ENCODE data around the gene ZRANB2.

Gene ZRANB2

DNA sequence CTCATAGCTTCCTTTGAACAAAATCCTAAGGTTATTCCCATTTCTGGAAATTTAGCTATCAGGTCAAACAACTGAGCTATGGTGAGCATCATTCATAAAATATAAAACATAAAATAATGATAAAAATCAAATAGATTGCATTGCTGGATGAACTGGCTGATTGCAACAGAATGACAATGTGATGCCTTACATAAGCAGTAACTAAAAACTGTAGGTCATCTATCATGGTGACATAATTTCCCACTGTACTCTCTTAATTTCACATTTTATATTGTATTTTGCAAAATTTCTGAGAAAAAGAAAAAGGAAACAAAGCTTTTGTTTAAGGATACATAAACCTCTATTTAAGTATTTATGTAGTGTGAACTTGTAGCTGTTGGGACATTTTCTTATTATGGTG, 37.8 kb downstream of the ZRANB2 start:
- DNase-seq (ENCODE audit: low read depth) = no peak
- TF ChIP-seq, protein P1, sequence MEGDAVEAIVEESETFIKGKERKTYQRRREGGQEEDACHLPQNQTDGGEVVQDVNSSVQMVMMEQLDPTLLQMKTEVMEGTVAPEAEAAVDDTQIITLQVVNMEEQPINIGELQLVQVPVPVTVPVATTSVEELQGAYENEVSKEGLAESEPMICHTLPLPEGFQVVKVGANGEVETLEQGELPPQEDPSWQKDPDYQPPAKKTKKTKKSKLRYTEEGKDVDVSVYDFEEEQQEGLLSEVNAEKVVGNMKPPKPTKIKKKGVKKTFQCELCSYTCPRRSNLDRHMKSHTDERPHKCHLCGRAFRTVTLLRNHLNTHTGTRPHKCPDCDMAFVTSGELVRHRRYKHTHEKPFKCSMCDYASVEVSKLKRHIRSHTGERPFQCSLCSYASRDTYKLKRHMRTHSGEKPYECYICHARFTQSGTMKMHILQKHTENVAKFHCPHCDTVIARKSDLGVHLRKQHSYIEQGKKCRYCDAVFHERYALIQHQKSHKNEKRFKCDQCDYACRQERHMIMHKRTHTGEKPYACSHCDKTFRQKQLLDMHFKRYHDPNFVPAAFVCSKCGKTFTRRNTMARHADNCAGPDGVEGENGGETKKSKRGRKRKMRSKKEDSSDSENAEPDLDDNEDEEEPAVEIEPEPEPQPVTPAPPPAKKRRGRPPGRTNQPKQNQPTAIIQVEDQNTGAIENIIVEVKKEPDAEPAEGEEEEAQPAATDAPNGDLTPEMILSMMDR (conservative IDR thresholded peaks at IDR 0.05; ENCODE audit: control insufficient read depth, insufficient read depth, low read depth, low read length) = no peak
- H3K4me3 ChIP-seq (ENCODE audit: control insufficient read depth, low read depth, low read length) = no peak overlapping the region

DNA sequence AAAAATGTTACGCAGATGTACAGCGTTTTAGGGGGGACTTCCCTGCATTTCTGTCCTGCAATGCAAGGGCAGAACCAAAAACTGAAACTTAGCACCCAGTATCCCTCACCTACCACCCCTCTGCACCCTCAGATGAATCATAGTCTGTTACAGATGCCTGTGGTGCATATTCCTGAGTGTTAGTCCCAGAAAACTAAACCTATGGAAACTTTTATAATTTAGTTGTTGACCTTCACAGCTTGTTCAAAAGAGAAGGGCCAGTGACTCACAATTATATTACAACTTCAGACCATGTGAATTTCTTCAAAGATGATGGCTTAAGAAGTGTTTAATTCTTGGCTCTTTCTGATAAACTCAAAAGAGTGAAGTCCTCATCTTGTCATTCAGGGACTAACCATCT, 39.0 kb downstream of the ZRANB2 start:
- DNase-seq (ENCODE audit: low read depth) = no peak
- no peak overlapping the region for H3K4me3 ChIP-seq (ENCODE audit: control insufficient read depth, low read depth, low read length)
- TF ChIP-seq, protein P1 (conservative IDR thresholded peaks at IDR 0.05; ENCODE audit: control insufficient read depth, insufficient read depth, low read depth, low read length) = no peak

DNA sequence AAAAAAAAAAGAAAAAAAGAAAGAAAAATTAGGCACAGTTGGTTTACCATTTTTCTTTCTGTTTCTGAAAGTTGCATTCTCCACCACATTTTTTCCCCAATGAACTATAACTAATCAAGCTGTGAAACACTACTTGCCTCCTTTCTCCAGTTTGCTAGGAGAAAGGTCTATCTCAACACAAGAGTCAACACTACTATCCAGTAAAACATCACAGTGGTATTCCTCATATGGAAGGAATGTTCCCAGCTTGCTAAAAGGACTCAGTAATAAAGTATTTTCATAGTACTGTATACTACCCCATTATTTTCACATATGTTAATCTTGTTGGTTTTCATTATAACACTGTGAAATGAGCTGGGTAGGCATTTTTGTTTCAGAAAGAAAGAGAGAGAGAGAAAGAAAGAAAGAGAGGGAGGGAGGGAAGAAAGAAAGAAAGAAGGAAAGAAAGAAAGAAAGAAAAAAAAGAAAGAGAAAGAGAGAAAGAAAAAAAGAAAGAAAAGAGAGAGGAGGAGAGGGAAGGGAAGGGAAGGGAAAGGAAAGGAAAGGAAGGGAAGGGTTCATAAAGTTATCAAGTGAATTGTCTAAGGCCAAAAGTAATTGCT, 41.1 kb downstream of the ZRANB2 start:
- H3K4me3 ChIP-seq (ENCODE audit: control insufficient read depth, low read depth, low read length) = no peak overlapping the region
- DNase-seq (ENCODE audit: low read depth) = no peak
- TF ChIP-seq, protein P1 (conservative IDR thresholded peaks at IDR 0.05; ENCODE audit: control insufficient read depth, insufficient read depth, low read depth, low read length) = no peak

DNA sequence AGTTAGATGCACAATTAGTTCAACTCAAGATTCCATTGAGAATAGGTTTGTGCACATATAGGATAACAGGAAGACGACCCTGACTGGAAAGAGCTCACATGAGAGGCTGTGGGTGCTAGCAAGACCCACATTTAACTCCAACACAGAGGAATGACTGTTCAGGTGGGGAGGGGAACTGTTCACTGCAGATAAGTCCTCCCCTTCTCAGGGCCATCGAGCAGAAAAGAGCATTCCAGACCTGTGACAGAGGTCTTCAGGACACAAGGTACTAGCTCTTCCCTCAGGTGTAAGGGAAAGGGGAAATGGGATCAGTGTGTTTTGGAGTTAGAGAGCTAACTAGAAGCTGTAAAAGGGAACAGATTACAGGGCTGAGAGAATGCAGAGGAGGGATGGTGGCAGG, 41.9 kb downstream of the ZRANB2 start:
- TF ChIP-seq, protein P1 (conservative IDR thresholded peaks at IDR 0.05; ENCODE audit: control insufficient read depth, insufficient read depth, low read depth, low read length) = no peak
- H3K4me3 ChIP-seq (ENCODE audit: control insufficient read depth, low read depth, low read length) = no peak overlapping the region
- DNase-seq (ENCODE audit: low read depth) = no peak

DNA sequence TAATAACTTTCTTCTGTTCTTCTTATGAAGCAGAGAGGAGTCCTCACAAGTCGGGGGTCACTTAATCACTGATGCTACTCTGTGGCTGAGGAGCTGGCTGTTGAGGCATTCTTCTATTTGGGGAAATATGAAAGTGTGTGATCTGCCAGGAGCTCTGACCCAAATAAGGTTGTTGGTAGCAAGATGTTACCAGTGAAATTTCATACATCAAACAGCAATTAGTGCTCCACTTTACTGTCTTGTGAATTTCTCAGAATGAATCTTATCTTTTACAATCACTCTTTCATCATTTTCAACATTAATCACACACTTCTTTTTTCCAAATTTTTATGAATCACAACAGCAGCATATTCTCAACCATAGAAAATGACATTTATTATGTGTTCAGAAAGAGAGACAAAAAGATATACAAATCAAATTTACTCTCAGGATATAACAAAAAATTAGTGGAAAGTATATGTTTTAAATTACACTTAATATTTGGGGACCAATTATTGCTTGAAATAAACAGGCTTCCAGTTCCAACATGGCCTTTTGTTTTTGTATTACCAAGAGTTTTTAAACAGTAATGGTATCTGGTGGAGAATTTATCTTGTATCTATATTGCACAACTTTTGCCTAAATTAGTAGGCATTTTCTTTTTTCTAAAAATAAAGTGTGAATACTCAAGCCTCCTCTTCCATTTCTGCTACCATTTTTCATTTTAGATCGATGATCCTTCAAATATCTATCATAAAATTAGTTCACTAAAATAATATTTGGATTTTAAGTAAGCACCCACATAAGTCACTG, 42.8 kb downstream of the ZRANB2 start:
- no peak overlapping the region for H3K4me3 ChIP-seq (ENCODE audit: control insufficient read depth, low read depth, low read length)
- TF ChIP-seq, protein P1 (conservative IDR thresholded peaks at IDR 0.05; ENCODE audit: control insufficient read depth, insufficient read depth, low read depth, low read length) = no peak
- DNase-seq (ENCODE audit: low read depth) = no peak

DNA sequence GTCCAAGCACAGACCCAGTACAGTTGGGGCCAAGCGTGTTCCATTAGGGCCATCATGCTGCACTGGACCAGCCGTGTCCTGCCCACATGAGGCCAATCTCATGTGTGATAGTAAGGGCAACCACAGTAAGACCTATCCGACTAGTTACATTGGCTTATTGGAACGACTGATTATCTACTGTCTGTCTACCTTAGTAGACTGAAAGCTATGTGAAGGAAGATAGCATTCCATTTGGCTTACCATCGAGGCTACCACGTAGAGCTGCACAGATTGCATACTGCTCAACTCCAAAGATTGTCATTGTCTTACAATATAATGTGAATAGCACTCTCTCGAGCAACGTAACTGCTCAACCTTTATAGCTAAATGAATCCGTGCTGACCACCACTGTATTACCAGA, 43.8 kb downstream of the ZRANB2 start:
- no peak overlapping the region for H3K4me3 ChIP-seq (ENCODE audit: control insufficient read depth, low read depth, low read length)
- TF ChIP-seq, protein P1 (conservative IDR thresholded peaks at IDR 0.05; ENCODE audit: control insufficient read depth, insufficient read depth, low read depth, low read length) = no peak
- no peak for DNase-seq (ENCODE audit: low read depth)
